Activated naive CD8-positive, alpha-beta T cell treated with anti-CD3 and anti-CD28 coated beads for 36 hours (primary cell): ENCODE measurements around the gene SFXN5. TPM values are rescaled to one million over a fixed set of nuclear protein-coding genes. Genes with fewer than 3 reads are reported as not detected.
"Not testable (repeated sequence)": the region's sequence is repeated elsewhere in the genome, so short reads cannot be mapped to it uniquely, and the experiment has no call there.

Experiments
- DNase-seq: peaks from one replicate; pipeline ENCODE4 v3.0.0; 2021
- H3K27ac Mint-ChIP-seq: one replicate; pipeline ENCODE4 v1.8.0; 2022; ENCODE audit warnings: mild to moderate bottlenecking, moderate library complexity, mixed read lengths
- H3K27me3 Mint-ChIP-seq: one replicate; pipeline ENCODE4 v1.8.0; 2022; ENCODE audit warnings: mild to moderate bottlenecking, mixed read lengths
- H3K36me3 Mint-ChIP-seq: one replicate; pipeline ENCODE4 v1.8.0; 2021; ENCODE audit warnings: mild to moderate bottlenecking, mixed read lengths
- H3K4me1 Mint-ChIP-seq: one replicate; pipeline ENCODE4 v1.8.0; 2021; ENCODE audit warnings: mixed read lengths
- H3K4me3 Mint-ChIP-seq: one replicate; pipeline ENCODE4 v1.8.0; 2022; ENCODE audit warnings: mild to moderate bottlenecking, moderate library complexity, mixed read lengths
- H3K9me3 Mint-ChIP-seq: one replicate; pipeline ENCODE4 v1.8.0; 2022; ENCODE audit warnings: mixed read lengths
- total RNA-seq, 2 experiments: library from RNA; stranded (reverse); gene quantifications; one replicate each; pipeline ENCODE4 v1.2.3, GENCODE V29; 2021

The SFXN5 gene
- total RNA-seq, 2 experiments from 2014 or later = 8.3 to 10.8 TPM

DNA sequence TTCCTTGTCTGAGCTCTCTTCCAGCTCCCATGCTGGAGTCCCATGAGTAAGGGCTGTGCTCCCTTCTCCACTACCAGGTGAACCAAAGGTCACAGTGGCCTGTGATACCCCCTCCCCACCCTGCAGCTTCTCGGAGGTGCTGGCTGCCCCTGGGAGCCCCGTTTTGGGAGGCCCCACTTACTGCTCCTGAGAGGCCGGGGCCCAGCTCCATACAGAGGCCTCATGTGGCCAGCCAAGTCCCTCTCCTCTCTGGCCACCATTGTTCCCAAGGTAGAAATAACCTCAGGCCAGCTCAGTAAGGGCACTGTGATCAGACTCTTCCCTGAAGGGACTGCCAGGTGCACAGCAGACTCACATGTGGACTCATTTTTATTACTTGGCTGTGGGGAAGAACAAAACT lies 35.3 kb upstream of the SFXN5 start:
- no peaks in the 10 kb centered on the region for H3K36me3 Mint-ChIP-seq
- H3K4me3 Mint-ChIP-seq = no peak overlapping the region
- H3K9me3 Mint-ChIP-seq = no peaks in the 10 kb centered on the region
- no peaks in the 10 kb centered on the region for H3K27me3 Mint-ChIP-seq
- H3K4me1 Mint-ChIP-seq = peaks cover 12% of the 10 kb centered on the region
- H3K27ac Mint-ChIP-seq = no peak overlapping the region
- DNase-seq = no peak

DNA sequence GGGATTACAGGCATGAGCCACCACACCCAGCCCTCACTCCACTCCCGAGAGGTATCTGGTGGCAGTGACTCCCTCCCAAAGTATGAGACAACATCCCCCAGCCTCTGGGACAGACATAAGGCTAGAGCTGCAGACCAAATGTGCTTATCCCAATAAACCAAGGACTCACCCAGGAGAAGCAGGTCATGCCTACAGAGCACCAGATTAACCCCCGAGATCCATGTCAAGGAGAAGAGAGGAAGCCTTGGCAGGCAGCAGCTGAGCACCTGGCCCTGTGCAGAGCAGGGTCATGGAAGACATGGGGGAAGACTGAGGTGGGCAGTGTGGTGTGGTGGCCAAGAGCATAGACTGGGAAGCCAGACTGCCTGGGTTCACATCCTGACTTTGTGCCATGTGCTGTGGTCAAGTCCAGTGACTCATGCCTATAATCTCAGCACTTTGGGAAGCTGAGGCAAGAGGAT lies 34.0 kb upstream of the SFXN5 start:
- Mint-ChIP-seq H3K4me3 (no peak overlapping the region), H3K27ac (no peak overlapping the region), H3K4me1 (peaks cover 2% of the 10 kb centered on the region), H3K27me3 (no peaks in the 10 kb centered on the region), H3K36me3 (no peaks in the 10 kb centered on the region), H3K9me3 (no peaks in the 10 kb centered on the region)
- DNase-seq = no peak

DNA sequence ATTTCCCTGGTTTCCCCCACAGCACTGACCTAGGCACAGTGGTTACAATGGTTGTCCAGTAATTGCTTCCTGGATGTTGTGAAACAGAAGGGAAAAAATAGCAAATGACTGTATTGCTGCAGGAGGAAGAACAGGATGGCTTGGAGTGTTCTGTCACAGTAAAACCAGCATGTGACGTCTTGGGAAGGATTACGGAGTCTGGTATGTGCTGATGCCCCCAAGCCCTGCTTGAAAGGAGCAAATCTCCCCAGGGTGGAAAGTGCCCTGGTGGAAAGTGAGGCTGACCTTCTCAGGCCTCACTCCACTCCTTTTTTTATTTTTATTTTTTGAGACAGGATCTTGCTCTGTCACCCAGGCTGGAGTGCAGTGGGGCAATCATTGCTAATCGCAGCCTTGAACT lies 33.4 kb upstream of the SFXN5 start:
- H3K9me3 Mint-ChIP-seq = no peaks in the 10 kb centered on the region
- no peaks in the 10 kb centered on the region for H3K27me3 Mint-ChIP-seq
- no peaks in the 10 kb centered on the region for H3K36me3 Mint-ChIP-seq
- no peak overlapping the region for H3K4me3 Mint-ChIP-seq
- no peak for DNase-seq
- H3K27ac Mint-ChIP-seq = no peak overlapping the region
- peaks cover 2% of the 10 kb centered on the region for H3K4me1 Mint-ChIP-seq

DNA sequence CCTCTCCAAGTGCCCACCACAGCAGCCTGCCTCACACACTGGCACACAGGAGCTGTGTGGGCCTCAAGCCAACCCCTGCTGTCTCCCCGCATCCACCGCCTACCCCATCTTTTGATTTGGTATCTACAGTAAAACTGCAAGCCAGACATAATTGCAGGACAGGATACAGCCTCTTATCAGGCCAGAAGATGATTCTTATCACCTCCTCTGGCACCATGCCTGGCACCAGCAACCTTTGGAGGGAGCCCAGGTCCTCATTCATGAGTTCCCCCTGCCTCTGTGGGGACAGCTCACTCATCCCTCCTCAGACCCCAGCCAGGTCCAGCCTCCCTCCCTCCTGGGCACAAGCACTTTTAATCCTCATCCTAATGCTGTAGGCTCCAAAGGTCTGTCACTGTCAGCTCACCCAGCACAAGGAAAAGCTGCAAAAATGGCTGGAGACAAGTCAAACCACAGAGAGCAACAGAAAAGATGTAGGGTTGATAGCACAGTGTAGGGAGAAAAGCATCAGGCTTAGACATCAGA lies 31.6 kb upstream of the SFXN5 start:
- Mint-ChIP-seq H3K36me3 (no peaks in the 10 kb centered on the region), H3K4me3 (no peak overlapping the region), H3K4me1 (peaks cover 2% of the 10 kb centered on the region), H3K9me3 (no peaks in the 10 kb centered on the region), H3K27ac (no peak overlapping the region), H3K27me3 (no peaks in the 10 kb centered on the region)
- DNase-seq = no peak

DNA sequence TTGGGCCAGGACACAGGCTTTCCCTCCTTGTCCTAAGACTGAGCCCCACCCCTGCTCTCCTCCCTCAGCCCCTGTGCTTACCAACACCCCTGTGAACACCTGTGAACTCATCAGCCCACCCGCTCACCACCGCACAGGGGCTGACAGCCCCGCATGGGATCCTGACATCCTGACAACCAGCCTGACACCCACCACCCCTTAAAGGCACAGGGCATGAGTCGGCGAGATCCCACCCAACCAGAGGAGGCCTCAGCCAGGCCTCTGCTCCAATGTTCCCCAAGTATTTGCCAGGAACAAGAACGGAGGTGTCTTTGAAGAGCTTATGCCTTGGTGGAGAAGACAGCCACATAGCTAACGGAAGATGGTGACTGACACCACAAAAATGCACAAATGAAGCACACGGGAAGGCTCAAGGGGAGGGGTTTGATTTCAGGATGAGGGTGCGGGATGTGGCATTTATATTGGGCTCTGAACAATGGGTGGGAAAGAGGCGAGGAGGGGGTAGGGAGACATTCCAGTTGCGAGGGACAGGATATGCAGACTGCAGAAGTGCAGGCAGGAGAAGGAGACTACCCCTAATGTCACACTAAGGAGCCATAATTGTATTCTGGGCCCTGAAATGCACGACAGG lies 30.2 kb upstream of the SFXN5 start:
- no peak for DNase-seq
- Mint-ChIP-seq H3K27ac (no peak overlapping the region), H3K36me3 (no peaks in the 10 kb centered on the region), H3K4me1 (peaks cover 2% of the 10 kb centered on the region), H3K4me3 (no peak overlapping the region), H3K27me3 (no peaks in the 10 kb centered on the region), H3K9me3 (no peaks in the 10 kb centered on the region)

DNA sequence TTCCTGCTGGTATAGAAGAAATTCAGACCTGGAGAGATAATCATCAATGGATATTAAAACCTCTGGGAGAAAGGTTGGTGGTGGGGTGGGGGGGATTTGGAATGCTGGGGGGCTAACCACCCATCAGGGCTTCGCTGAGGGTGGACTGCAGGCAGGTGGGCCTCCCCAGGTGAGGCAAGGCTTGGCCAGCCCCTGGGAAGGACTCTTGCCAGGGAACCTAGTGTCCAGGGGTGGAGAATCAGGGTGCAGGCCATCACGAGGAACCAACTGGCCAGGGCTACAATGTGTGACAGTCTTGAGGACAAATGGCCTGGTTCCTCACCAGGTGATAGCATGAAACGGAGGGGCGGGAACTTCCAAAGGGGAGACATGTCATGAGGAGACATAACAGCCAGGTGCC lies 29.4 kb upstream of the SFXN5 start:
- Mint-ChIP-seq H3K27ac (no peak overlapping the region), H3K4me3 (no peak overlapping the region), H3K36me3 (no peaks in the 10 kb centered on the region), H3K9me3 (no peaks in the 10 kb centered on the region), H3K4me1 (peaks cover 2% of the 10 kb centered on the region), H3K27me3 (no peaks in the 10 kb centered on the region)
- DNase-seq = no peak

DNA sequence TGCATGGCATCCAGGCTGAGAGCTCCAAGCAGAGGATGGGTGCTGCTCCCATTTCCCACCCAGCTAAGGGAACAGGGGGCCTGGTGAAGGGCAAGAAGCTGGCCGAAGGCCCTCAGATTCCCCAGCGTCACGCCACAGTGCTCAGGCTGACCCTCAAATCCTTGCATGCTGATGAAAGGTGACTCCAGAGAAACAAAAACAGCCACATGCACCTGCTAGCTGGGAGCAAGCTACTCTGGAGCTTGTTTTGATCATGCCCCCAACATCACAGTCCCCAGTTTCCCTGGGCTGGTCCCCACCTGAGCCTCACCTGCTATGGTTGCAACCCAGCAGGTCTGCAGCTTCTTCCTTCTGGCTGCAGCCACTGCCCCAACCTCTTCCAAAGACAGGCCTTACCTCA lies 28.0 kb upstream of the SFXN5 start:
- Mint-ChIP-seq H3K4me1 (peaks cover 2% of the 10 kb centered on the region), H3K4me3 (no peak overlapping the region), H3K36me3 (no peaks in the 10 kb centered on the region), H3K9me3 (no peaks in the 10 kb centered on the region), H3K27me3 (no peaks in the 10 kb centered on the region), H3K27ac (no peak overlapping the region)
- DNase-seq = no peak

DNA sequence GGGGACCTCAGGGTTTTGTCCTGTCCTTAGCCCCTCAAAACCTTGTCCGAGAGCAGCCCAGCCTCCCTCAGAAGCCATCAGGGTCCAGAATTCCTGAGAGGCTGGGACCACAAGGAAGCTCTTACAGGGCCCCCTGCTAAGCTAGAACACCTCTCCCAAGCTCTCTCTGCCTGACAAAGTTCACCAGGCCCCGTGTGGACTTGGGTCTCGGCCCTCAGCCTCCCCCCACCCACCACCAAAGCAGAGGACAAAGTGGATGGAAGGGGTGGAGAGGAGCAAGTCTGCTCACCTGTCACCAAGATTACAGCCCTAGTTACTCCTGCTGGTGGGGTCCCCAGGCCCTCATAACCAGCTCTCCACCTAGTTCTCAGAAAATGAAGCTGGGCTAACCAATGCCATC lies 24.4 kb upstream of the SFXN5 start:
- Mint-ChIP-seq H3K36me3 (no peaks in the 10 kb centered on the region), H3K4me1 (no peaks in the 10 kb centered on the region), H3K9me3 (no peaks in the 10 kb centered on the region), H3K27me3 (no peaks in the 10 kb centered on the region), H3K27ac (no peak overlapping the region), H3K4me3 (no peak overlapping the region)
- DNase-seq = no peak

DNA sequence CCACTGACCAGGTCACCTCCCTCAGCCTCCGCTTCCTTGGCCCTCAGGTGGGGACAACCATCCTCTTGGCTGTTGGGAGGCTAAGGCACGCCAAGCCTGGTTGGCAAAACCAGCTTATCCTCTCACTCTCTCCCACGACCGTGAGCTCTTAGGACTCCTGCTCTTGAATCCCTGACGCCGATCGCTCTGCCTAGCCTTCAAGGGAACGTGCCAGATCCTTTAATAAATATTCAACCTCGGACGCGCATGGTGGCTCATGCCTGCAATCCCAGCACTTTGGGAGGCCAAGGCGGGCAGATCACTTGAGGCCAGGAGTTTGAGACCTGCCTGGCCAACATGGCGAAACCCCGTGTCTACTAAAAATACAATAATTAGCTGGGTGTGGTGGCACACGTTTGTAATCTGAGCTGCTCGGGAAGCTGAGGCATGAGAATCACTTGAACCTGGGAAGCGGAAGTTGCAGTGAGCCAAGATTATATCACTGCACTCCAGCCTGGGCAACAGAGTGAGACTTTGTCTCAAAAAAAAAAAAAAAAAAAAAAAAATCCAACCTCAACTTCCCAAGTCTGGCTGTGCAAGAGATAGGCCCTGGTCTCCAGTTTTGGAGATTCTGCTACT lies 22.2 kb upstream of the SFXN5 start:
- not testable (repeated sequence) for H3K4me3 Mint-ChIP-seq, H3K36me3 Mint-ChIP-seq, H3K4me1 Mint-ChIP-seq, H3K27me3 Mint-ChIP-seq, H3K27ac Mint-ChIP-seq, DNase-seq, H3K9me3 Mint-ChIP-seq

DNA sequence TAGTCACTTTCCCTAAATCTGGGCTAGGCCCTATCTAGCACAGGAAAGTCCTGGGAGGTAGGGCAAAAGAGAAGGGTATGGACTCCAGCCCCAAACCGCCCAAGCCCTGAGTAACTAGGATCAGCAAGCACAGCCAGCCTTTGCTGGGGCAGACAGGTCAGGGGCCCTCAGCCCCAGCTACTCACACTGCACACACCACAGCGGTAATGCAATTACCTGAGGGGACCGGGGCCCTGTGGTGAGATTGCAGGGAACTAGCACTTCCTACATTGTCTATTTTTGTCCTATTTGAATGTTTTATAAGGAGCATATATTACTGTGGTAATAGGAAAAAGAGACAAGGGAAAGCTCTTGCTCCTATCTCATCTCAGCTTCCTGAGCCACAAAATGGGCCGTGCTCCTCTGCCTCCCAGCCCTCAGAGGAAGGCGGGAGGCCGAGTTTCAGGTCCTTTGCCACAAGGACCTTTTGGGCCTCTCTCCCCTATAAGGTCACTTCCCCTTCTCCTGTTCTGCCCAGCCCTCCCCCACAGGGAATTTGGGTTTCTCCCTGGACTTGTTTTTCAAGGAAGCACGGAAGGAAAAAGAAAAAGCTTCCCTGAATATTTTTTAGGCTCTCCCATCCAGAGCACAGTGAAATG lies 20.8 kb upstream of the SFXN5 start:
- no peak overlapping the region for H3K4me3 Mint-ChIP-seq
- DNase-seq = no peak
- H3K4me1 Mint-ChIP-seq = no peaks in the 10 kb centered on the region
- H3K9me3 Mint-ChIP-seq = no peaks in the 10 kb centered on the region
- no peaks in the 10 kb centered on the region for H3K36me3 Mint-ChIP-seq
- H3K27ac Mint-ChIP-seq = no peak overlapping the region
- H3K27me3 Mint-ChIP-seq = no peaks in the 10 kb centered on the region

DNA sequence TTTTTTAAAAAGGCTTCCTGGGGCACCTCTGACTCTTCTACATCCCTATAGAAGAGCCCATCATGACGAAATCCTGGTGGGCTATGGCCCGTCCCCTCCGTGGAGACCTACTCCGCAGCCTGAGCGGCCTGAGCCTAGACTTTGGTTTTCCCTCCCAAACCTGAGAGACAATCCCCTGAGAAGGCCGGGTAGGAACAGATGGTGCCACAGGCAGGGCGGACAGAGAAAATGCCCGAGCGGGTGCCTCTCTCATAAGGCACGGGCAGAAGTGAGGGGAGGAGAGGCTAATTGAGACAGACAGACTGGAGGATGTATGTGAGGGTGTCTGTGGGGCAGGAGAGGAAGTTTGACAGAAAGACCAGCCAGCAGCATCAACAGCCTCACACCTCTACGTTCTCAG lies 20.2 kb upstream of the SFXN5 start:
- no peaks in the 10 kb centered on the region for H3K27me3 Mint-ChIP-seq
- H3K4me1 Mint-ChIP-seq = no peaks in the 10 kb centered on the region
- H3K9me3 Mint-ChIP-seq = no peaks in the 10 kb centered on the region
- H3K27ac Mint-ChIP-seq = no peak overlapping the region
- H3K36me3 Mint-ChIP-seq = no peaks in the 10 kb centered on the region
- no peak overlapping the region for H3K4me3 Mint-ChIP-seq
- DNase-seq = no peak

DNA sequence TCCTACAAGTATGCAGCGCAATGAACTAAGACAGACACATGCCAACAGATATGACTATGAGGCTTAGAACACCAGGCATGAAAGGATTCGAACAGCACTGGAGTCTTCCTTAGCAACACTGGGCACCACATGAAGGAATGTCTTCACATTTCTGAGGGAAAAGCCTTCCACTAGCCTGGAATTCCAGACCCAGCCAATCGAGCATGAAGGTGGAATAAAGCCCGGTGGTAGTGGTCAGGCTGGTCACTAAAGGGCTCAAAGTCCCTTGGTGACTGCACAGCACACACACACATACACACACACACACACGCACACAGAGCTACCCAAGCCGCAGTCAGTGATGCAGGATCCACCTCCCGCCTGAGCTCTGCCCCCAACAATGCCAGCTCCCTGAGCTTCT lies 19.7 kb upstream of the SFXN5 start:
- no peaks in the 10 kb centered on the region for H3K27me3 Mint-ChIP-seq
- no peaks in the 10 kb centered on the region for H3K9me3 Mint-ChIP-seq
- DNase-seq = no peak
- no peak overlapping the region for H3K4me3 Mint-ChIP-seq
- no peaks in the 10 kb centered on the region for H3K4me1 Mint-ChIP-seq
- H3K27ac Mint-ChIP-seq = no peak overlapping the region
- H3K36me3 Mint-ChIP-seq = no peaks in the 10 kb centered on the region

DNA sequence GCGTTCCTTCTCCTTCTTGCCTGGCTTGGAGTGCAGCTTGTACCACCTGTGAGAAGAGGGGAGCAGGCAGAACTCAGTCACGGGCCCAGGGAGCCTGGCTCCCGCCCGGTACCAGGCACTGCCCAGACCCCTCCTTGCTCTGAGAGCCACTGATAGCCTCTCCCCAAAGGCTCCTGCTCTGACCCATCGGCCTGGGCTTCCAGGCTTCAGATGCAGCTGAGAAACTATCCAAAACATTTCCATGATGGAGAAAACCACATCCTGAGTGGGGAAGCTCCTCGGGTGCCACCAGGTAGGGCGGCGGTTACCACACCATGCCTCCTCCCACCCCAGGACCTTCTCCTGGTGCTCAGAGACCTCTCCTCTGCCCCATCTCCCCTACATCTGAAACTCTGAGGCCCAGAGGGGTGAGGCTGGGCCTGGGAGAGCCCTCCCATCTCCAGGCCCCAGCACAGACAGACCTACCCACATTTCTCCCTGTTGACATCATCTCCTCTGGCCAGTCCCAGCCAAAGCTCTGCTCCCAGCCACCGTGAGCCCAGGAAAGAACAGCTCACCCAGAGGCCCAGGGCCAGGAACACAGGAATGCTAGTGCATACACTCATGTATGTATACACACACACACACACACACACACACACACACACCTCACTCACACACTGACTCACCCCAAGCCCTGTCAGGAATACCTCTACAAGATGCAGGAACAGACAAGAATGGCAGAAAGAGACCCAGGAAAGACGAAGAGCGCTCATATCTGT lies 17.9 kb upstream of the SFXN5 start:
- H3K4me3 Mint-ChIP-seq = no peak overlapping the region
- H3K27ac Mint-ChIP-seq = no peak overlapping the region
- H3K36me3 Mint-ChIP-seq = no peaks in the 10 kb centered on the region
- no peaks in the 10 kb centered on the region for H3K9me3 Mint-ChIP-seq
- H3K4me1 Mint-ChIP-seq = no peaks in the 10 kb centered on the region
- H3K27me3 Mint-ChIP-seq = no peaks in the 10 kb centered on the region
- DNase-seq = no peak

DNA sequence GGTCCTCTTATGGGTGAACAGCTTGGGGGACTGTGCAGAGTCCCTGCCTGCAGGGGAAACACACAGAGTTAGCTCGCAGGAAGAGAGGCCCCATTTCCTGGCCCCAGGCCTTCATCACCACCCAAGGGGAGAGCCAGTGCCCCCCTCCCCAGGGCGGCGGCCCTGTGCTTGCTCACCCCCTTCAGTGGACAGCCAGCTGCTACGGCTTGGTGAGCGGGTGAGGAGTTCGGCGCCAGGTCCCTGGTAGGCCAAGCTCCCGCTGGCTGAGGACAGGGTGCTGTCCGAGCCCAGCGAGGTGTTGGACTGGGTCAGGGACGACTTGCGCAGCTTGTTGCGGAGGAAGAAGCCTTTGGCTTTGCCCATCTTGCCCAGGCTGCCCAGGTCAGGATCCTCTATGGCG lies 17.2 kb upstream of the SFXN5 start:
- Mint-ChIP-seq H3K9me3 (no peaks in the 10 kb centered on the region), H3K4me3 (no peak overlapping the region), H3K27me3 (no peaks in the 10 kb centered on the region), H3K36me3 (no peaks in the 10 kb centered on the region), H3K27ac (no peak overlapping the region), H3K4me1 (no peaks in the 10 kb centered on the region)
- DNase-seq = no peak

DNA sequence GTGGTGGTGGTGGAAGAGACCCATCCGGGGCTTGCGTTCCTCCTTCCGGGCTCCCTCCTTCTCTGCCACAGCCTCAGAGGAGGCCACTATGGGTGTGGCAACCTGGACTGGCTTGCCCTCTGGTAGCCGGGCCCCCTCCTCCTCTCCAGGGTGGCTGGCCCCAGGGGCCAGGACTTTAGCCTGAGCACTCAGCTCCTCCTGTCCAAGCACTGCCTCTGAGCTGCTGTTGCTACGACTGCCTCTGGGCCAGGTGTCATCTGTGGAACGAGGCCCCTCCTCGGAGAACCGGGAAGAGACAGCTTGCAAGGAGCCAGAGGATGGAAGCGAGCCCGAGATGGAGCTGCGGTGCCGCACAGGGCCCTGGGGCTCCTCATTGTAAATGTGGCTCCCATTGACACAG lies 16.7 kb upstream of the SFXN5 start:
- no peak overlapping the region for H3K27ac Mint-ChIP-seq
- no peaks in the 10 kb centered on the region for H3K4me1 Mint-ChIP-seq
- no peak for DNase-seq
- no peaks in the 10 kb centered on the region for H3K27me3 Mint-ChIP-seq
- no peaks in the 10 kb centered on the region for H3K9me3 Mint-ChIP-seq
- H3K36me3 Mint-ChIP-seq = no peaks in the 10 kb centered on the region
- H3K4me3 Mint-ChIP-seq = no peak overlapping the region
